Uterus (tissue), 2 donors: ENCODE results near the gene LRIG2.

Experiments
- POLR2A ChIP-seq, 2 donors: fragments of 450-650 bp; IDR thresholded peaks; one replicate each; pipeline ENCODE4 v1.6.1; 2016; ENCODE audit warnings: antibody characterized with exemption in 2 of 2, mild to moderate bottlenecking in 1 of 2, moderate library complexity in 1 of 2
- TF ChIP-seq, protein P1 (sequence below), 4 experiments: fragments of 200-600 bp in 2 of 4; fragments of 450-650 bp in 2 of 4; sonication (generic) in 2 of 4; IDR thresholded peaks; one replicate each; pipeline ENCODE4 v1.5.1; 2016 to 2019; ENCODE audit warnings: antibody characterized with exemption in 4 of 4, mild to moderate bottlenecking in 2 of 4, moderate library complexity in 1 of 4

DNA sequence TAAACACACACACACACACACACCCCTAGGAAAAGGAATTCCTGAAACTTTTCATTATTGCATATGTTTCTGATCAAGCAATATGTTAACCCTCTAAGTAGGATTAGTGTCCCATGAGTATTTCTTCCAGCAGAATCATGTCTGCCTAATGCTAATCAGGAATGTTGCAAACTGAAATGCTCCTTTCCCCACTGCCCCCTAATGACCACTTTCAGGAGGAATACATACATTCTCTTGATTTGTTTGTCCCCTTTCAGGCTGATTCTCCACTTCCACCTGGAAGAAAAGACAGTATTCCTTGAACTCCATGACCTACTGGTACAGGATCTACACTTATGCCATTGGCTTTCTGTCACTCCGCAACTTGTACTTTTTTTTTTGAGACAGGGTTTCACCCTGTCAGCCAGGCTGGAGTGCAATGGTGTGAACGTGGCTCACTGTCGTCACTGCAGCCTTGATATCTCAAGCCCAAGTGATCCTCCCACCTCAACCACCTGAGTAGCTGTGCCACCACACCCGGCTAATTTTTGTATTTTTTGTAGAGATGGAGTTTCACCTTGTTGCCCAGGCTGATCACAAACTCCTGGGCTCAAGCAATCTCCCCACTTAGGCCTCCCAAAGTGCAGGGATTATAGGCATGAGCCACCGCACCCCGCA lies 56.7 kb downstream of the LRIG2 start:
- TF ChIP-seq, protein P1, sequence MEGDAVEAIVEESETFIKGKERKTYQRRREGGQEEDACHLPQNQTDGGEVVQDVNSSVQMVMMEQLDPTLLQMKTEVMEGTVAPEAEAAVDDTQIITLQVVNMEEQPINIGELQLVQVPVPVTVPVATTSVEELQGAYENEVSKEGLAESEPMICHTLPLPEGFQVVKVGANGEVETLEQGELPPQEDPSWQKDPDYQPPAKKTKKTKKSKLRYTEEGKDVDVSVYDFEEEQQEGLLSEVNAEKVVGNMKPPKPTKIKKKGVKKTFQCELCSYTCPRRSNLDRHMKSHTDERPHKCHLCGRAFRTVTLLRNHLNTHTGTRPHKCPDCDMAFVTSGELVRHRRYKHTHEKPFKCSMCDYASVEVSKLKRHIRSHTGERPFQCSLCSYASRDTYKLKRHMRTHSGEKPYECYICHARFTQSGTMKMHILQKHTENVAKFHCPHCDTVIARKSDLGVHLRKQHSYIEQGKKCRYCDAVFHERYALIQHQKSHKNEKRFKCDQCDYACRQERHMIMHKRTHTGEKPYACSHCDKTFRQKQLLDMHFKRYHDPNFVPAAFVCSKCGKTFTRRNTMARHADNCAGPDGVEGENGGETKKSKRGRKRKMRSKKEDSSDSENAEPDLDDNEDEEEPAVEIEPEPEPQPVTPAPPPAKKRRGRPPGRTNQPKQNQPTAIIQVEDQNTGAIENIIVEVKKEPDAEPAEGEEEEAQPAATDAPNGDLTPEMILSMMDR (IDR thresholded peaks at IDR 0.05): no peak
- no peak for TF ChIP-seq POLR2A (IDR thresholded peaks at IDR 0.05)
